ENCODE measurements around the gene GIGYF2. TPM values are rescaled to one million over a fixed set of nuclear protein-coding genes. Genes with fewer than 3 reads are reported as not detected.

The GIGYF2 gene
- total and polyA plus RNA-seq, 2 donors: 19.1 to 35.8 TPM

GRCh38 chr2:232852676-232853075, 155.5 kb downstream of the GIGYF2 start:
- no peak for DNase-seq (ENCODE audit: low read depth in 6 of 9, low spot score in 9 of 9)
- Histone ChIP-seq H3K27me3 (ENCODE audit: control insufficient read depth in 2 of 2, insufficient read depth in 1 of 2, low read length in 1 of 2) (no peaks in the 10 kb centered on the region), H3K27ac (ENCODE audit: low read depth in 1 of 2, low read length in 1 of 2) (no peak overlapping the region), H3K36me3 (ENCODE audit: control insufficient read depth in 2 of 2, insufficient read depth in 2 of 2, low read length in 1 of 2) (peaks cover 51 to 79% of the 10 kb centered on the region in 2 donors), H3K9me3 (ENCODE audit: control insufficient read depth in 2 of 2, insufficient read depth in 1 of 2, low read length in 1 of 2) (no peaks in the 10 kb centered on the region), H3K4me3 (ENCODE audit: low read length in 2 of 2) (no peak overlapping the region), H3K4me1 (ENCODE audit: control insufficient read depth in 2 of 2, insufficient read depth in 2 of 2, low read length in 2 of 2) (no peaks in the 10 kb centered on the region)
- WGBS: 86% methylated on average over 2 of the region's 2 CpGs

- no peaks in the 10 kb centered on the region for H3K4me1 ChIP-seq (ENCODE audit: control insufficient read depth in 2 of 2, insufficient read depth in 2 of 2, low read length in 2 of 2)
- peaks cover 54 to 79% of the 10 kb centered on the region in 2 donors for H3K36me3 ChIP-seq (ENCODE audit: control insufficient read depth in 2 of 2, insufficient read depth in 2 of 2, low read length in 1 of 2)
- no peak overlapping the region for H3K27ac ChIP-seq (ENCODE audit: low read depth in 1 of 2, low read length in 1 of 2)
- no peak for DNase-seq (ENCODE audit: low read depth in 6 of 9, low spot score in 9 of 9)
- H3K27me3 ChIP-seq (ENCODE audit: control insufficient read depth in 2 of 2, insufficient read depth in 1 of 2, low read length in 1 of 2): no peaks in the 10 kb centered on the region
- no peaks in the 10 kb centered on the region for H3K9me3 ChIP-seq (ENCODE audit: control insufficient read depth in 2 of 2, insufficient read depth in 1 of 2, low read length in 1 of 2)
- WGBS: 81% methylated on average over 7 of the region's 7 CpGs
- H3K4me3 ChIP-seq (ENCODE audit: low read length in 2 of 2): no peak overlapping the region
Observed at GRCh38 chr2:232854082-232854481, 157.0 kb downstream of the GIGYF2 start.

DNA sequence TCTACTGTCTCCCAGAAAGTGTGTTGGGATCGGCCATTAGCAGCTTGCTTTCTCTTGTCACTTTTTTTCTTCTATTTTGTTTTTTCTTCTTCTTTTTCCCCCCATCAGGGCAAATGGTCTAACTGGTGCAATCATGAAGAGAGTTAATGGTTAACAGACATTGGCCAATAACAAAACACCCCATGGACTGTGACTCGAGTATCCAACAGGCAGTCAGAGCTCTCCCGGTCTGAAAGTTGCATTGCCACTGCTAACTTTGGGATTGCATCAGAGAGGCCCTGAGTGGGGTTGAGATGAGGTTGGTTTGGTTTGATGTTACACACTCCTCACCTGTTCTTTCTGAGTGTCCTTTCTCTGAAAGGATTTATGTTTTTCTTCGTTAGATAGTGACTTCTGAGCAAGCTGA, 160.0 kb downstream of the GIGYF2 start:
- DNase-seq (ENCODE audit: low read depth in 6 of 9, low spot score in 9 of 9): no peak
- no peaks in the 10 kb centered on the region for H3K4me1 ChIP-seq (ENCODE audit: control insufficient read depth in 2 of 2, insufficient read depth in 2 of 2, low read length in 2 of 2)
- H3K27me3 ChIP-seq (ENCODE audit: control insufficient read depth in 2 of 2, insufficient read depth in 1 of 2, low read length in 1 of 2): no peaks in the 10 kb centered on the region
- 97% methylated on average over 4 of the region's 4 CpGs for WGBS
- H3K4me3 ChIP-seq (ENCODE audit: low read length in 2 of 2): no peak overlapping the region
- peaks cover 39 to 57% of the 10 kb centered on the region in 2 donors for H3K36me3 ChIP-seq (ENCODE audit: control insufficient read depth in 2 of 2, insufficient read depth in 2 of 2, low read length in 1 of 2)
- no peak overlapping the region for H3K27ac ChIP-seq (ENCODE audit: low read depth in 1 of 2, low read length in 1 of 2)
- H3K9me3 ChIP-seq (ENCODE audit: control insufficient read depth in 2 of 2, insufficient read depth in 1 of 2, low read length in 1 of 2): no peaks in the 10 kb centered on the region

GRCh38 chr2:232859385-232859916, 162.3 kb downstream of the GIGYF2 start:
- Histone ChIP-seq H3K9me3 (ENCODE audit: control insufficient read depth in 2 of 2, insufficient read depth in 1 of 2, low read length in 1 of 2) (no peaks in the 10 kb centered on the region), H3K4me3 (ENCODE audit: low read length in 2 of 2) (no peak overlapping the region), H3K4me1 (ENCODE audit: control insufficient read depth in 2 of 2, insufficient read depth in 2 of 2, low read length in 2 of 2) (no peaks in the 10 kb centered on the region), H3K27ac (ENCODE audit: low read depth in 1 of 2, low read length in 1 of 2) (no peak overlapping the region), H3K27me3 (ENCODE audit: control insufficient read depth in 2 of 2, insufficient read depth in 1 of 2, low read length in 1 of 2) (no peaks in the 10 kb centered on the region), H3K36me3 (ENCODE audit: control insufficient read depth in 2 of 2, insufficient read depth in 2 of 2, low read length in 1 of 2) (peaks cover 33 to 45% of the 10 kb centered on the region in 2 donors)
- WGBS: 99% methylated on average over 4 of the region's 4 CpGs
- no peak for DNase-seq (ENCODE audit: low read depth in 6 of 9, low spot score in 9 of 9)

GRCh38 chr2:232860593-232861241, 163.6 kb downstream of the GIGYF2 start:
- no peaks in the 10 kb centered on the region for H3K27me3 ChIP-seq (ENCODE audit: control insufficient read depth in 2 of 2, insufficient read depth in 1 of 2, low read length in 1 of 2)
- DNase-seq (ENCODE audit: low read depth in 6 of 9, low spot score in 9 of 9): no peak
- no peak overlapping the region for H3K4me3 ChIP-seq (ENCODE audit: low read length in 2 of 2)
- H3K27ac ChIP-seq (ENCODE audit: low read depth in 1 of 2, low read length in 1 of 2): no peak overlapping the region
- no peaks in the 10 kb centered on the region for H3K9me3 ChIP-seq (ENCODE audit: control insufficient read depth in 2 of 2, insufficient read depth in 1 of 2, low read length in 1 of 2)
- no peaks in the 10 kb centered on the region for H3K4me1 ChIP-seq (ENCODE audit: control insufficient read depth in 2 of 2, insufficient read depth in 2 of 2, low read length in 2 of 2)
- H3K36me3 ChIP-seq (ENCODE audit: control insufficient read depth in 2 of 2, insufficient read depth in 2 of 2, low read length in 1 of 2): peaks cover 33 to 38% of the 10 kb centered on the region in 2 donors
- 99% methylated on average over 9 of the region's 9 CpGs for WGBS

DNA sequence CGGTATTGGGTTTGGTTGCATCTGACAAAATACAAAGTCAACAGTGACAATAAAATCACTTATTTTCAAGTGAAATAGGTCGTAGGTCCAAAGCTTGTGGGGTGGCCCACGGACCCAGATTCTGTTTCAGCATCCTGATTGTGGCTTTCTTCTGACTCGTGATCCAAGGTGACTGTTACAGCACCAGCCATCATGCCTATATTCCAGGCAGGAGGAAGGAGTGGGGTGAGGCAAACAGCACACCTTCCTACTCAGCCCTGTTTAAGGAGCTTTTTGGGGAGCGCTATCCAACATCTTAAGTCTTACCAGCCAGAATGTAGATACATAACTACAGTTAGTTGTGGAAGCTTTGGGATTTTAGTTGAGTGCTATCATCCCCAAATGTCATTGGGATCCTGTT, 164.2 kb downstream of the GIGYF2 start:
- no peak for DNase-seq (ENCODE audit: low read depth in 6 of 9, low spot score in 9 of 9)
- WGBS: 99% methylated on average over 5 of the region's 5 CpGs
- no peaks in the 10 kb centered on the region for H3K9me3 ChIP-seq (ENCODE audit: control insufficient read depth in 2 of 2, insufficient read depth in 1 of 2, low read length in 1 of 2)
- no peaks in the 10 kb centered on the region for H3K27me3 ChIP-seq (ENCODE audit: control insufficient read depth in 2 of 2, insufficient read depth in 1 of 2, low read length in 1 of 2)
- no peak overlapping the region for H3K27ac ChIP-seq (ENCODE audit: low read depth in 1 of 2, low read length in 1 of 2)
- no peaks in the 10 kb centered on the region for H3K4me1 ChIP-seq (ENCODE audit: control insufficient read depth in 2 of 2, insufficient read depth in 2 of 2, low read length in 2 of 2)
- H3K36me3 ChIP-seq (ENCODE audit: control insufficient read depth in 2 of 2, insufficient read depth in 2 of 2, low read length in 1 of 2): peaks cover 32 to 33% of the 10 kb centered on the region in 2 donors
- no peak overlapping the region for H3K4me3 ChIP-seq (ENCODE audit: low read length in 2 of 2)

DNA sequence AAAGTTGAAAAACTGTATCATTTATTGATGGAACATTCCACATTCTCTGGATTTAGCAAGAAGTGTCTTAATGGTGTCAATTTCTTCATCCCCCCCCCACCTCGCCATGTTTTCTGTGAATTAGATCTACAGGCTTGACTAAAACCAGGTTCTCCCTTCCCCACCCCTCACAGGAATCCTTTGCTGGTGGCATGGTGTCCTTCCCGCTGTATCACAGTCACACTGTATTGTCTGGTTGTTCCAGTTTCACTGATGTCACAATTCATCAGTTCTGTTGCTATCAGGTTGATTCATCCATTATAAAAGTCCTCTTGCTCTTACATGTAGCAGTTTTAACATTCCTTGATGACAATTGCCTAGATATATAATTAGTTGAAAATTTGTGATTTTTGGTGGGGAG, 166.9 kb downstream of the GIGYF2 start:
- Histone ChIP-seq H3K27ac (ENCODE audit: low read depth in 1 of 2, low read length in 1 of 2) (no peak overlapping the region), H3K36me3 (ENCODE audit: control insufficient read depth in 2 of 2, insufficient read depth in 2 of 2, low read length in 1 of 2) (peaks cover 6 to 10% of the 10 kb centered on the region in 2 donors), H3K27me3 (ENCODE audit: control insufficient read depth in 2 of 2, insufficient read depth in 1 of 2, low read length in 1 of 2) (no peaks in the 10 kb centered on the region), H3K9me3 (ENCODE audit: control insufficient read depth in 2 of 2, insufficient read depth in 1 of 2, low read length in 1 of 2) (no peaks in the 10 kb centered on the region), H3K4me3 (ENCODE audit: low read length in 2 of 2) (no peak overlapping the region), H3K4me1 (ENCODE audit: control insufficient read depth in 2 of 2, insufficient read depth in 2 of 2, low read length in 2 of 2) (no peaks in the 10 kb centered on the region)
- 97% methylated on average over 2 of the region's 2 CpGs for WGBS
- no peak for DNase-seq (ENCODE audit: low read depth in 6 of 9, low spot score in 9 of 9)

DNA sequence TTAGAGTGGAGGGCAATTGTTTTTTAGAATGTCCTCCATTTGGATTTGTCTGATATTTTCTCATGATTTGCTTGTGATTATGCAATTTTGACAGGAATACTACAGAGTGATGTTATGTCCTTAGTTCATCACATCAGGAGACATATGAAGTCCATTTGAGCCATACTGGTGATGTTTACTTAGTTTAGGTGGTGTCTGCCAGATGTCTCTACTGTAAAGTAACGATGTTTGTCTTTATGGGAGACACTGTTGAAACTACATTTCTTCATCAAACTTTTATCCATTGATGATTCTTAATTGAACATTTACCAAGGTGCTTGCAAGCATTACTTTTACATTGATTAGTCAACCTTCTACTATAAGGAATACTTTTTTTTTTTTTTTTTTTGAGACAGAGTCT, 168.0 kb downstream of the GIGYF2 start:
- Histone ChIP-seq H3K27ac (ENCODE audit: low read depth in 1 of 2, low read length in 1 of 2) (no peak overlapping the region), H3K27me3 (ENCODE audit: control insufficient read depth in 2 of 2, insufficient read depth in 1 of 2, low read length in 1 of 2) (no peaks in the 10 kb centered on the region), H3K4me3 (ENCODE audit: low read length in 2 of 2) (no peak overlapping the region), H3K36me3 (ENCODE audit: control insufficient read depth in 2 of 2, insufficient read depth in 2 of 2, low read length in 1 of 2) (peaks cover 0 to under 1% of the 10 kb centered on the region in 2 donors), H3K9me3 (ENCODE audit: control insufficient read depth in 2 of 2, insufficient read depth in 1 of 2, low read length in 1 of 2) (peaks cover 0 to 2% of the 10 kb centered on the region in 2 donors), H3K4me1 (ENCODE audit: control insufficient read depth in 2 of 2, insufficient read depth in 2 of 2, low read length in 2 of 2) (no peaks in the 10 kb centered on the region)
- DNase-seq (ENCODE audit: low read depth in 6 of 9, low spot score in 9 of 9): no peak
- WGBS: 99% methylated on average over 1 of the region's 1 CpG

DNA sequence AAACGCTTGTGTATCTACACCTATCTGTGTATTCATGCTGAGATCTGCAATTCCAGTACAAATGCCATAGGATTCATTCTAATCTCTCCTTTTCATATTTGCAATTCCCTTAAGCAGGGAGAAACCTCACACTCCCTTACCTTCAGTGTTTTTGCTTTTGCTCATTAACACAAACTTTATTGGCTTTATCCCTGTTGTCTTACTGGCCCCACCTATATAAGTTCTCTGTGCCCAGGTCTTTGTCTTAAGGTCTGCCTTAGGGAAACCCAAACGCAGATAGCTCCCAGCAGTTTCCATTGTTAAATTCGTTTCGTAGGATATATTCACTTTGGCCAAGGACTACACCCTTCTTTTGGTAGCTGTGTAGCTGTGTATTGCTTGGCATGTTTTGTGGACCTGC, 169.0 kb downstream of the GIGYF2 start:
- no peak overlapping the region for H3K27ac ChIP-seq (ENCODE audit: low read depth in 1 of 2, low read length in 1 of 2)
- 86% methylated on average over 4 of the region's 4 CpGs for WGBS
- H3K4me1 ChIP-seq (ENCODE audit: control insufficient read depth in 2 of 2, insufficient read depth in 2 of 2, low read length in 2 of 2): no peaks in the 10 kb centered on the region
- H3K36me3 ChIP-seq (ENCODE audit: control insufficient read depth in 2 of 2, insufficient read depth in 2 of 2, low read length in 1 of 2): no peaks in the 10 kb centered on the region
- no peak overlapping the region for H3K4me3 ChIP-seq (ENCODE audit: low read length in 2 of 2)
- H3K27me3 ChIP-seq (ENCODE audit: control insufficient read depth in 2 of 2, insufficient read depth in 1 of 2, low read length in 1 of 2): no peaks in the 10 kb centered on the region
- H3K9me3 ChIP-seq (ENCODE audit: control insufficient read depth in 2 of 2, insufficient read depth in 1 of 2, low read length in 1 of 2): peaks cover 0 to 5% of the 10 kb centered on the region in 2 donors
- no peak for DNase-seq (ENCODE audit: low read depth in 6 of 9, low spot score in 9 of 9)

Measured in thymus (tissue), 11 donors.